HG02759 (cell line): ENCODE results near the gene MYO1H.

Experiments used
- ATAC-seq: cut with Tn5 transposase; IDR thresholded peaks from one replicate; pipeline ENCODE4 v1.9.1; 2021; ENCODE audit warnings: mild to moderate bottlenecking, moderate library complexity; ENCODE audit not compliant: unreplicated experiment

The MYO1H gene

GRCh38 chr12:109488051-109488665, 140.5 kb downstream of the MYO1H start:
- no peak for ATAC-seq

GRCh38 chr12:109489016-109489954, 141.6 kb downstream of the MYO1H start:
- no peak for ATAC-seq

GRCh38 chr12:109489955-109490565, 142.4 kb downstream of the MYO1H start:
- no peak for ATAC-seq

GRCh38 chr12:109491671-109492070, 144.0 kb downstream of the MYO1H start:
- no peak for ATAC-seq

GRCh38 chr12:109492371-109492770, 144.7 kb downstream of the MYO1H start:
- ATAC-seq: no peak

- ATAC-seq: no peak
Measured at GRCh38 chr12:109493090-109493489, 145.4 kb downstream of the MYO1H start.

- no peak for ATAC-seq
Measured at GRCh38 chr12:109493938-109494337, 146.2 kb downstream of the MYO1H start.

GRCh38 chr12:109494348-109494881, 146.7 kb downstream of the MYO1H start:
- no peak for ATAC-seq

- ATAC-seq: no peak
Measured at GRCh38 chr12:109495012-109495411, 147.3 kb downstream of the MYO1H start.

GRCh38 chr12:109496306-109496705, 148.6 kb downstream of the MYO1H start:
- no peak for ATAC-seq

- no peak for ATAC-seq
Measured at GRCh38 chr12:109497675-109498074, 150.0 kb downstream of the MYO1H start.
